EH (cell line): ENCODE data around the gene ZCCHC13.
"Not testable (repeated sequence)": the region's sequence is repeated elsewhere in the genome, so short reads cannot be mapped to it uniquely, and the experiment has no call there.

ENCODE experiments used
- DNase-seq: peaks from one replicate; pipeline ENCODE4 v3.0.0-alpha.2; 2015; ENCODE audit warnings: low read depth

Gene ZCCHC13

DNA sequence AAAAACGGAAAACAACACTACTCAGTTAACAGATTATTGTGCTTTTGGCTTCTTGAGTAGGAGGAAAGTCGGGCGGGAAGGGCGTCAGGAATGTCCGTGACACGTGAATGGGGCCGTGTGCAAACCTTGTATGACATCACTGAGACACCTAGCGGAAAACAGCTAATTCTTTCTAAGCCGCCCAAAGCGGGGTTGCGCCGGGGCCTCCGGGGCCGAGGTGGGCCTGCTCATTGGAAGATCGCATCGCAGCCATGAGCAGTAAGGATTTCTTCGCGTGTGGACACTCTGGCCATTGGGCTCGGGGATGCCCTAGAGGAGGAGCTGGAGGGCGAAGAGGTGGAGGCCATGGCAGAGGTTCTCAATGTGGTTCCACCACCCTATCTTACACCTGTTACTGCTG lies at the start of gene ZCCHC13:
TSS of gene ZCCHC13 (plus strand) at position 165 of the 400 bp plus-strand sequence. CDS start at position 252, 87 bp downstream.
- DNase-seq = no peak

DNA sequence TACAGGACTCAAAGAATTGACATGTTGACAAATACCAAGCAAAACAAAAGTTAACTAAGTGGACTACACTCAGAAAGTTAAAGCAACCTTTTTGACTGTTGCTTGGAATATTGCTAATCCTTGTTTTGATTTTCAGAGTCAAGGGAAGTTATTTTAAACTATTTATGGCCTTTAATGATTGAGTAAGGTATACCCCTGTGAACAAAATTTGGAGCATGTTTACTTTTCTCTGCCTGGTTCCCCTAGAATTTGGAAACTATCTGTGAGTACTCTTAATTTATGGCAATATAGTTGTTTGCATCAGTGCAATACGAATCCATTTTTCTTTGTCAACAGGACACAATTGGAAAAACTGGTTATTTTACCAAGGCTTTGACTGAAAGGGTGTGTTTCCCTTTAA lies 45.9 kb upstream of the ZCCHC13 start:
- not testable (repeated sequence) for DNase-seq

DNA sequence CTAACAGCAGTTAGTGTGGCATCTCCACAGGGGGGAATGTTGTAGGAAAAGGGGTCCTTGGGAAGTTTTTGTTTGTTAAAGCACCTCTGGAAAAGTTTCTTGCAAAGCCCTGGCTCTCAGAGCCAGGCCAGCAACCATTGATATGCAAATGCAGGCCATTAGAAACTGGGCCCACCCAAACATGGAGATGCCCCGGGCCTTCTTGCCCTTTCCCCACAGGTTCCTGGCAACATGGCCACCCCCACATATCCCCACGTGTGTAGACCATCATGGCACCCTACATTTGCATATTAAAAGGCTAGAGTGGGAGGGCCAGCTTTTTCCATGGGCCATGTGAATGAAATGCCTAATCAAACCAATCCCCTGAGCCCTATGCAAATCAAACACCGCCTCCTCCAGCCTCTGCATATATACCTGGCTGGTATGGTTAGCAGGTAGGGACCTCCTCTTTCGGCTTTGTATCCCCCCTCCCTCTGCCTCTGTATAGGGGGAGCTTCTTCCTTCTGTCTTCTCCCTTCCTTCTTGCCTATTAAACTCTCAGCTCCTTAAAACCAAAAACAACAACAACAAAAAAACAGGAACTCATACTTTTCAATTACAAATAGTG lies 44.0 kb upstream of the ZCCHC13 start:
- DNase-seq = no peak

DNA sequence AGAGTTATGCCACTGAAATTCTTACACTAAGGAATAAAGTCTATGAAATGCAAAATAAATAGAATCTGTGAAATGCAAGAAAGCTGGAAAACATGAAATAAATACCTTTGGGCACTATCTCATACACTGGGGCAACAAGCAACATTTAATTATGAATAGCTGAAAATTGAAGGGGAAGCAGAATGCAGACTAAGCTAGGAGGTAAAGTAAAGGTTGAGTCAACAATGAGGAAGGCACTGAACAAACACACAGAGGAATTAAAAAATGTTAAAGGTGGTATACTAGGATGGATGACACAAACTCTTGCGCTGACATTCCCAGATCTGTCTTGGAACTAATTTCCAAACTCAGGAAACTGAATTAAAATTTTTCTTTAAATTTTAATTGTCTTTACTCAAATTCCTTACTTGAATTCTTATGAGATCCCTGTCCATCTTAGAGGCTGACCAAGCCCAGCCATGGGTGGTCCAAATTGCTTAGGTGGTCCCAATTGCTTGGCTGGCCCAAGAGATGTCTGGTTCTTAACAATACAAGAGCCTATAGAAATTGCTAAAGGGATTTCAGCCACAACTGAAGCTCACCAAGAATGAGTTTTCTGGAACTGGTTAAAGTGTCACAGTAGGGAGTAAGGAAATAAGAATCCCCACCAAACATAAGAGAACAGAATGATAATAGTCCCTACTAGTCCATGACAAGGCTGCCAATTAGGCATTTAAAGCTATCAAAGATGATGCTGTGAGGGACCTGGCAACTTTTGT lies 41.3 kb upstream of the ZCCHC13 start:
- DNase-seq = no peak

DNA sequence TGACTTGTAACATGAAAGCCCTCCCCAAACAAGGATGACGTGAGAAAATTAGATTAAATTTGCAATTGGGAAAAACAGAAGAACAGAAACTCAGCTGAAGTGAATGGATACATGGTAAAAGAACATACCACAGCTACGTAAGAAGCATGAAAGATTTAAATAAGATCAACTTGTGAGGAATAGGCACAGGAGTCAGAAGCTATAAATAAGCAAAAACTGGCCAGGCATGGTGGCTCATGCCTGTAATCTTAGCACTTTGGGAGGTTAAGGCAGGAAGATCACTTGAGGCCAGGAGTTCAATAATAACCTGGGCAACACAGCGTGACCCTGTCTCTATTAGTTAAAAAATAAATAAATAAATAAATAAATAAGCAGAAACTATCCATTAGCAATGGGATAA lies 33.6 kb upstream of the ZCCHC13 start:
- DNase-seq = no peak

DNA sequence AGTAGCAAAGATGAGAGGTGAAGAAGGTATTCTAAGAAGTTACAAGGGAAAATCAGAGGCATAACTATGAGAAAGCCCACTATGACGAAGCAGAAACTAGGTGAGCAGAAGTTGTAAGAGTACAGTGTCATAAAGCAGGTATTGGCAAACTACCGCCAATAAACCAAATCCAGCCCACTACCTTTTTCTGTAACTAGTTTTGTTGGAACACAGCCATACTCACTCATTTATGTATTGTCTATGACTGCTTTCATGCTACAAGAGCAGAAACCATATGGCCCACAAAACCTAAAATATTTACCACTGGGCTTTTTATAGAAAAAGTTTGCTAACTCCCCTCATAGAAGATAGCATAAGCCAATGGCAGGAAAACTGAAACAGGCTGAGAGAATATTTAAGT lies 31.8 kb upstream of the ZCCHC13 start:
- no peak for DNase-seq

DNA sequence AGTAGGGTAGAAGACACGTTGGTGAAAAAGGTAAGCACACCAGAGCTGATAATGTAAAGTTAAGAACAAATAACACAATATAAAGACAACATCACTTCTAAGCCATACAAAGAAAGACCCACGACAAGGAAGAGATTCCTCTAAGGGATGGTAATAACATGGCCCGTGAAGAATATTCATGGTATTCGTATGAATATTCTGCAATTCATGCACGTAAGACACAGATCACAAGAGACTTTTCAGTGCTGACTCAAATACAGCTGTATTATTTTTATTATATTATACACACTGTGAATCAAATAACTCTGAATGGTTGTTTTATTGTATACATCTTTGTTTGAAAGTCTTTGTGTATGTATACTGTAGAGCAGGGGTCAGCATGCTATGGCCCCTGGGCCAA lies 29.5 kb upstream of the ZCCHC13 start:
- DNase-seq = no peak

DNA sequence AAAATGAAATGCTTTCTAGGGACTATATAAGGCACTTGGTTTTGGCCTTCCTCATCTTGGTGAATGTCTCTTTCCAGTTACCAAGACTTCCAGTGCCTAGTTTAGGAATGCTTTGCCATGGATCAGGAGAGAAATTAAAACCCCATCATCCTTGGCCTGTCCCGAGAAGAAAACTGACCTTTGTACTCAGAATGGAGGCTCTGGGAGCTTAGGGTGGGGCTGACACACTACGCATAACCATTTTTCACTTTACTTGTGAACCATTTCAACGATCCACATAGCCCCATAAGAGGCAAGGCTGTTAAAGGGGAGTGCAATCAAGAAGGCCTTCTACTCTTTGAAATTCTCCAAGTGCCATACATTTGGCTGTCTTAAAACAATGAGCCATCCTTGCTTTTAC lies 26.7 kb upstream of the ZCCHC13 start:
- no peak for DNase-seq

DNA sequence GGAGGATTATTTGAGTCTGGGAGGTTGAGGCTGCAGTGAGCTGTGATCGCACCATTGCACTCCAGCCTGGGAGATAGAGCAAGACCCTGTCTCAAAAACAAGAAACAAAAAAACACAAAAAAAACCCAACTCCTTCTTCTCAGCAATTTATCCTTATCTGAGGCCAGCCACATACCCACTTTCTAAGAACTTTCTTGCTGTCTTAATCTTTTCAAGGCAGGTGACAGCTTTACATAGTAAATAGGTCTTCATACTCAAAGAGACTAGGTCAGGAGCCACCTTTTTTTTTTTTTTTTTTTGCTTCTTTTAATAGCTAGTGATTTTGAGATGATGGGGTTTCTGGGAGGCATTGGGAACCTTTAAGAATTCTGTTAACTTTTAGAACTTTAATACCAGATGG lies 26.1 kb upstream of the ZCCHC13 start:
- DNase-seq = no peak

DNA sequence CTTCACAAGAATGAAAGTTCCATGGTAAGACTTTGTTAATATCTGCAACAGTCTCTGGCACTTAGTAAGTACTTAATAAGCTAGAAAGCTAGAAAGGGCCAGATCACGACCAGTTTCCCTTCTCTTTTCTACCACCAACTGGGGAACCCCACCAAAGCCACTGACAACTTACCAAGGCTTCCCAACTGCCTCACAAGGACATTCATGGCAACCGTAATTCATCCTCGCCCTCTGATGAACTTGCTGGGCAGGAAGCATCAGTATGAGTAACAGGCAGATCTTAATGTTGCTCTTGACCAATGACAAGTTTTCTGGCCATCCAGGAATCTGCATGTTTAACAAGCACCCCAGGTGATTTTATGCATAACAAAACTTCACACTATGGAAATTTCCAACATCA lies 23.2 kb upstream of the ZCCHC13 start:
- no peak for DNase-seq

DNA sequence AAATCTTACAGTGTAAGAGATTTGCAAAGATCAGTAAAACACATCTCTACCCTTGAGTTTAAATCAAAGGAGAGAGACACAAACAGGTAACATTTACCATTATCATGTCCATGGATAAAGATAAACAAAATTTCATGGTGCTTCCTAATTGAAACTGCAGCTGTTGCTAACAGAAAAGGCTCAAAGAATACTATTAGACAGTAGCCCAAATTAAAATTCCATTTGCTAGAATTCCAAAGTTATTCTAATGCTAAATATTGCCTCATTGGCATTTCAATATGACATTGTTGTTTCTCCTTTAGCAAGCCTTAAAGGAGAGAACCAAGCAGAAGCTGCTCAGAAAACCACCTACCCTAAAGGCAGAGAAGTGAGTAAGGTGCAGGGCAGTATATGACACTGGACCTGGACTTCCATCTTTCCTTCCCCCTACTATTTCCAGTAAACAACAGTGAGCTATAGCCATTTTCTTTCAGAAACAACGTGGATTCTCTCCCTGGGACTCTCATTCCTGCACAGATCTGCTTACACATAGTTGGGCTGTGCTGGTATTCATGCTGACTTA lies 19.5 kb upstream of the ZCCHC13 start:
- DNase-seq = no peak

DNA sequence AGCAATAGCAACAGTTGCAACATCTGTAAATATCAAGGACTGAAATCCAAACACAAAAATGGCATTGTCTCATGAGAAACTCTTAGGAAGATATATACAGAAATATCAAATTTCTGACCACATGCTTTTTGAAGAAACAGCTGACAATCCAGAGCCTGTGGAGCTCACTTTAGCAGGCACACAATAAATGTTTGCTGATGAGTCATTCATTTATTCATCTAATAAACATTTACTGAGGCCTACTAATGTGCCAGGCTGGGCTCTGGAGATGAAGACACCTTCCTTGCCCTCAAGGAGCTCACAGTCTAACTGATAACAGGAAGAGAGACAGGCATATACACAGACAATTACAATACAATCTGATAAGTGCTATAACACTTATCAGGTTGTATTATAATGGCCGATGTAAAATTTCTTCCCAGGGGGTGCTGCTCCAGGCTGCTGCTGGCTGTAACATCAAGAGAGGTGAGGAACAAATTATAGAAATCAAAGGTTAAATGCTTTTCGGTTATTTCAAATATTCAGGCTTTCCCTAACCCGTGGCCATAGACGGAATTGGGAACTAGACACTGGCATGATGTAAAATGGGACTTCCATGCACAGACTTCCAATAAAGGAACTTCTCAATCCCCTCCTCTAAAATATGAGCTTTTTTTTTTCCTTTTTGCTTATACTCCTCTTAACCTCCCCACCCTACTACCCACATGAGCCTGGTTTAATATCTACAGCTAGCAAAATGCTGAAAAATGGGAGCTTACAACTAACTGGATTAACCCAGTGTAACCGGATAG lies 16.8 kb upstream of the ZCCHC13 start:
- peak; percentile 64 for DNase-seq

DNA sequence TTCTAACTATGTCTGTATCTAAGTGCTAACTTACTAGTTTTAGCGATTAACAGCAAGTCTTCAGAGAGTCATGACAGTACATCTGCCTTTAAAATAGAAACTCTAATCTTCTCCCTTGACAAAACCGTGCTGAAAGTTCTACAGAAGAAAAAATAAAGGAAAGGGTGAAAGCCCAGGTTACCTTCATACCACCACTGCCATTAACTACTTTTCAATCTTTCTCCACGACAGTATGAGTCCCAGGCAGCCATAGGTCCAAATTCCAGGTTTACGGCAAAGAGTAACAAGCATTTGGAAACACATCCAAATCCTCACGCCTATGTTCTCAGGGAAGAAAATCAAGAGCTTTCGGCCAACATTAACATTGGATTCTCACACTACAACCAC lies 12.4 kb upstream of the ZCCHC13 start:
- DNase-seq = no peak

DNA sequence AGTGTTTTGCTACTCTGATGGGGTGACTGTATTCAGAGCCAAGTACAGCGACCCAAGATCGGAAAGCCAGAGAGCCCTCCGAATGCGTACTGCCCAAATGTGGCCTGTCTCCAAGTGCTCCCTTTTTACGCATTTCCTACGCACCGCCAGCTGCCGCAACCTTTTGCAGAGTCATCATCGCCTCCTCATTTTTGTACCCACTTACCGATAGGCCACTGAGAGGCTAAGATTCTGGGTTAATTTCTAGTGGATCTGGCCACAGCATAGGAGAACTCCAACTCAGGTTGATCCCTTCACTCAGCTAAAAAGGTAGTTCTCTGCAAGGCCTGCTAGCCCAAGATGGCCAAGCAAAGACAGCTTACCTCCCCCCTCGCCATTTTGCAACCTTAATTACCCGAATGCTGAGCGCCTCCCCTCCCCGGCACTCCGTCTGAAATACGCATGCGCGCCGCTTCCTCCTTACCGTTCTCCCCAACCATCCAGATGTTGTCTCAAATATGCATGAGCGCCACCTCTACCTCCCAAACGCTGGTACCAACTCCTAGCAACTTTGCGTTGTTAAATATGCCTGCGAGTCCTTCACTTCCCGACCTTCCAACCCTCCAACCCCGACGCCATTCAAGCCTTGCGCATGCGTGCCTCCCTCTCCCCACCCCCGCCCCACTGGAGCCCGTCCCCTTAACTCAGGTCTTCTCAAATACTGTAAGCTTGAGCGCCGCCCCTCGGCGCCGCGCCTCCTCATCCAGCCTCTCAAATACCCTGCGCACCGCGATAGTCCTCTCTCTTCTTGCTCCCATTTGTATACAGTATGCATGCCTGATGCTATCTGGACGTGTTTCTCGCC lies 11.8 kb upstream of the ZCCHC13 start:
- peak; percentile 91 for DNase-seq

DNA sequence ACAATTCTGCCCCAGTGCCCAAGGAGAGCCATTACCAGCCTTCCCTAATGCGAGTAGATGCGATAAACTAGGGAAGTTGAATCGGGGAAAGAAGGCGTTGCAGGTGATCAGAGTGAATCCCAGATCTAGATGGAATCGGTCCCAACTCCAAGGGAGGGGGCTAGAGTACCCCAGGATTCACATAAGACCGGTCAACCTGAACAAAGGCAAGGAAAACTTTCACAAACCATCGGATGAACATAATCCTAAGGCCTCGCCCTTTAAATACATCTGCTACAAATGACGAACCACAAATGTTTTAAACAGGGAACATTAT lies 11.2 kb upstream of the ZCCHC13 start:
- no peak for DNase-seq

DNA sequence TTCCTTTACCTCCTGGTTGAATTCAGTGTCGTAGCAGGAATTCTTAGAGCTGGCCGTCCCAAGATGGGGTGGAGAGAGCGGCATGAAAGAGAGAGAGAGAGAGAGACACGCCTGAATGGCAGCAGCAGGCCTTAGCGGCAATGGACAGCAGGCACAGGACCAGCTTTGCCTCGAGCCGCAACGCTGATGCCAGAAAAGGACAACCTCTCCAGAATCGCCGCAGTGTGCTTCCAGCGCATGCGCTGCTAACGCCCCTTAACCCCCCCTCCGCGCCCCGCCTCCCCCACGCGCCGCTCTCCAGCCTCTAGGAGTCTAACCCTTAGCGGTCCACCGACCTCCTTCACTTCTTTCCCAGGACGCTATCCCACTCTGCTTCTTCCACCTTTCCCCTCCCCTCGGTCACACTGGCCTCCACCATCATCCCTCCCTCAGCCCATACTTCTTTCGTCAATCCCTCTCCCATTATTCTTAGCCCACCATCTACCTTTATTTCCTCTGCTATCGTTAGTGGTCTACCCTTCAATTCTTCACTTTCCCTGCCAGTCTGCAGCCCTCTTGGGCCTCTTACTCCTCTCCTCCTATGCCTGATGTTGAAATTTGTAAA lies 10.5 kb upstream of the ZCCHC13 start:
- peak; percentile 85 for DNase-seq

DNA sequence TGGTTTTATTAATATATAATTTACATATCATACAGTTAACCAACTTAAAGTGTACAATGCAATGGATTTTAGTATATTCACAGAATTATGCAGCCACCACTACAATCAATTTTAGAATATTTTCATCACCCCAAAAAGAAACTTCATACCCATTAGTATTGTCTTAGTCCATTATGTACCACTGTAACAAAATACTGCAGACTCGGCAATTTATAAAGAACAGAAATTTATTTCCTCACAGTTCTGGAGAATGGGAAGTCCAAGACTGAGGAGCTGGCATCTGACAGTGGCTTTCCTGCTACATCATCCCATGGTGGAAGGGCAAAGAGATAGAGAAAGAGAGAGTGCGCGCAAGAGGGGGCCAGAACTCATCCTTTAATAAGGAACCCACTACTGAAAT lies 8.9 kb upstream of the ZCCHC13 start:
- no peak for DNase-seq

DNA sequence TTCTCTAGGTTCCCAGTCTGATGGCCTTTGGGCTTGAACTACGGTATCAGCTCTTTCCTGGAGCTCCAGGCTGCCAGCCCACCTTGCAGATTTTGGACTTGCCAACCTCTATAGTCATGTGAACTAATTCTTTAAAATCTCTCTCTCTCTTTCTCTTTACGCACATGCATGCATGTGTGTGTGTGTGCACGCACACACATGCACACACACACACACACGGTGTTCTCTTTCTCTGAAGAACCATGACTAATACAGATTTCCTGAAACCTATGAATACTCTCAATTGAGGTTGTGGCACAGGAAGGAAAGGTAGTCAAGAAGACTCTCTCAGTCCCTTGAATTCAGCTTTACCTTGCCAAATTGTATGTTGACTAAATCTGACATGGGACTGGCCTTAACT lies 6.2 kb upstream of the ZCCHC13 start:
- no peak for DNase-seq

DNA sequence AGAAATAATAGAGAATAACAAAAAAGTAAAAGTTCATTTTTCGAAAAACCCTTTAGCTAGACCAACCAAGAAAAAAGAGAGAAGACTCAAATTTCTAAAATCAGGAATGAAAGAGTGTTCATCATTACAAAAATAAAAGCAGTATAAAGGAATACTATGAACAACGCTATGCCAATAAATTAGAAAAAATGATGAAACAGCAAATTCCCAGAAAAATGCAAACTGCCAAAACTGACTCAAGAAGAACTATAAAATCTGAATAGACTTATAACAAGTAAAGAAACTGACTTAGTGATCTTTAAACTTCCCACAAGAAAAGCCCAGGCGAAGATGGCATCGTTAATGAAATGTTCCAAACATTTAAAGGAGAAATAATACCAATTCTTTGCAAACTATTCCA lies 3.1 kb upstream of the ZCCHC13 start:
- no peak for DNase-seq

DNA sequence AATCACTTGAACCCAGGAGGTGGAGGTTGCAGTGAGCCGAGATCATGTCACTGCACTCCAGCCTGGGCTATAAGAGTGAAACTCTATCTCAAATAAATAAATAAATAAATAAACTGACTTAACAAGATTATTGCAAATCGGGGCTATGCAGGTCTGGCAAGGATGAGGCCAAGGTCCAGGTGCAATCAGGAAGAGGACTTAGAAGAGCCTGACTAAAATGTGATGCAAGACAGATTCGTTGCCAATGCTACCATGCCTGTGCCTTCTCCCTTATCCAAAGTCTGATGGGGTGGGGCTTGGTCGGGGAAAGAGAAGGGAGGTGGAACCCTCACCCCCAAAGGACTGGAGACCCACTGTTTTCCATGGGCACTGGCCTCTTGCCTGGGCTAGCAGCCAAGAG lies 14.7 kb downstream of the ZCCHC13 start:
- no peak for DNase-seq

DNA sequence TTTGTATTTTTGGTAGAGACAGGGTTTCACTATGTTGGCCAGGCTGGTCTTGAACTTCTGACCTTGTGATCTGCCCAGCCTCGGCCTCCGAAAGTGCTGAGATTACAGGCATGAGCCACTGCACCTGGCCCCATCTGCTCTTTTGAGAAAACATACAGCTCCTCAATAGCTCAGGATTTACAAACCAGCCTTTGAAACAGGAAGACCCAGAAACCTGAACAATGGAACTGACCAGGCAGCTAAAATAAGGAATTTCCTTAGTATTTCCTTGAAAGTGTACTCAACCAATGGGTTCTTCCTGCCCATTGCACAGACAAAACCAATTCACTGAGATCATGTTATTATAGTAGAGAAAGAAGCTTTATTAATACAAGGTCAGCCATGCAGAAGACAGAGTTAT lies 15.3 kb downstream of the ZCCHC13 start:
- DNase-seq = not testable (repeated sequence)

DNA sequence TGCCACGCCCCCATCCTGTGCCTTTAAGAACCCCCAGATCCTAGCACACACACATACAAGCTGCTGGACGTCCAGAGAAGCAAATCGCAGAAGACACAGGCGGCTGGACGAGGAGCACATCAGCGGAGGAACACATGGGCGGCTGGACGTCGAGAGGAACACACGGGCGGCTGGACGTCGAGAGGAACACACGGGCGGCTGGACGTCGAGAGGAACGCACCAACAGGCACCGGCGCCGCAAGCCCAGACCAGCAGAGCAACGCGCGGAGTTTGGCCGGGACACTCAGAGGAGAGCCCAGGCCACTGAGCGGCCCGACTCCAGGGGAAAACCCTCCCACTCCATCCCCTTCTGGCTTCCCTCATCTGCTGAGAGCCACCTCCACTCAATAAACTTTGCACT lies 17.2 kb downstream of the ZCCHC13 start:
- DNase-seq = no peak
